OCI-LY7 (cell line): ENCODE results near the gene PDZRN3. TPM values are rescaled to one million over a fixed set of nuclear protein-coding genes. Genes with fewer than 3 reads are reported as not detected.

Source experiments
- BruUV-seq: library from RNA; stranded (reverse); fragments of 400-500 nt; replicated peaks from 2 replicates; lab custom pipeline; 2021; lab: Mats Ljungman, UMichigan
- CTCF ChIA-PET: fragments of 300-600 bp; sonication (Branson Sonifier 250); formaldehyde crosslinking; loops from one replicate; lab custom pipeline; 2022; ENCODE audit warnings: antibody characterized with exemption; ENCODE audit not compliant: unreplicated experiment; lab: Charles Lee
- POLR2A ChIA-PET: fragments of 300-600 bp; sonication (Branson Sonifier 250); formaldehyde crosslinking; loops from one replicate; lab custom pipeline; 2022; ENCODE audit warnings: antibody characterized with exemption; lab: Charles Lee
- DNase-seq: peaks from one replicate; pipeline ENCODE4 v3.0.0-alpha.2; 2015; ENCODE audit warnings: low spot score
- H2AFZ ChIP-seq: fragments of 200-600 bp; sonication (generic), shearing (Covaris generic); 2 replicates; pipeline ENCODE4 v1.6.1; 2014; ENCODE audit warnings: mild to moderate bottlenecking, antibody characterized with exemption, low read length, moderate library complexity
- H3K27ac ChIP-seq: fragments of 200-600 bp; sonication (generic); 2 replicates; pipeline ENCODE4 v1.5.1; 2014; ENCODE audit warnings: mixed run types, low read depth, mild to moderate bottlenecking, moderate library complexity, low read length, inconsistent platforms; ENCODE audit not compliant: poor library complexity, severe bottlenecking
- H3K36me3 ChIP-seq: fragments of 200-600 bp; sonication (generic); 2 replicates; pipeline ENCODE4 v1.6.1; 2014; ENCODE audit warnings: mild to moderate bottlenecking, antibody characterized with exemption, low read length, moderate library complexity, mixed read lengths; ENCODE audit not compliant: insufficient read depth
- H3K4me1 ChIP-seq: fragments of 200-600 bp; sonication (generic); 2 replicates; pipeline ENCODE4 v1.5.1; 2014; ENCODE audit warnings: mild to moderate bottlenecking, low read length; ENCODE audit not compliant: insufficient read depth, poor library complexity, severe bottlenecking
- H3K4me2 ChIP-seq: fragments of 200-600 bp; sonication (generic); 2 replicates; pipeline ENCODE4 v1.6.1; 2014; ENCODE audit warnings: mild to moderate bottlenecking, low read length
- H3K4me3 ChIP-seq: fragments of 200-600 bp; sonication (generic); 2 replicates; pipeline ENCODE4 v1.5.1; 2014; ENCODE audit warnings: mild to moderate bottlenecking, low read depth, low read length; ENCODE audit not compliant: poor library complexity, severe bottlenecking
- H3K79me2 ChIP-seq: fragments of 200-600 bp; sonication (generic); 2 replicates; pipeline ENCODE4 v1.6.1; 2016; ENCODE audit warnings: low read depth, mild to moderate bottlenecking, low read length, moderate library complexity, mixed read lengths; ENCODE audit not compliant: insufficient read depth
- H3K9me2 ChIP-seq: fragments of 200-600 bp; sonication (generic); 2 replicates; pipeline ENCODE4 v1.6.1; 2016; ENCODE audit warnings: mild to moderate bottlenecking, low read length, mixed read lengths; ENCODE audit not compliant: insufficient read depth
- H3K9me3 ChIP-seq: fragments of 200-600 bp; sonication (generic); 2 replicates; pipeline ENCODE4 v1.6.1; 2014; ENCODE audit warnings: mild to moderate bottlenecking, mixed run types, low read length, mixed read lengths
- H4K20me1 ChIP-seq: fragments of 200-600 bp; sonication (generic); 2 replicates; pipeline ENCODE4 v1.6.1; 2014; ENCODE audit warnings: mild to moderate bottlenecking, antibody characterized with exemption, low read length, moderate library complexity, mixed read lengths; ENCODE audit not compliant: insufficient read depth
- CTCF ChIP-seq: fragments of 200-600 bp; sonication (generic); conservative IDR thresholded peaks from 2 replicates; pipeline ENCODE4 v1.5.1; 2014; ENCODE audit warnings: mild to moderate bottlenecking, antibody characterized with exemption, low read length, moderate library complexity, mixed read lengths
- EZH2phosphoT487 ChIP-seq: fragments of 200-600 bp; sonication (generic); IDR thresholded peaks from 2 replicates; pipeline ENCODE4 v1.6.1; 2018; ENCODE audit warnings: low read depth, borderline replicate concordance, mild to moderate bottlenecking, mixed run types, antibody characterized with exemption, low read length, moderate library complexity, mixed read lengths
- intact Hi-C: fragments of 100-400 bp; cut with micrococcal nuclease; formaldehyde crosslinking; loops from one replicate; pipeline ENCODE4 v1.10.0; 2022; ENCODE audit not compliant: unreplicated experiment
- total RNA-seq, 2 experiments: library from RNA; depleted of rRNA in 1 of 2; stranded (reverse); fragments of >200 nt in 1 of 2; shearing (Covaris generic) in 1 of 2; gene quantifications; 2 replicates each; pipeline ENCODE4 v1.2.3, GENCODE V29; 2014 to 2022

PDZRN3 gene
- total RNA-seq, 2 experiments from 2014 or later: 0.95 TPM; not detected in 1

DNA sequence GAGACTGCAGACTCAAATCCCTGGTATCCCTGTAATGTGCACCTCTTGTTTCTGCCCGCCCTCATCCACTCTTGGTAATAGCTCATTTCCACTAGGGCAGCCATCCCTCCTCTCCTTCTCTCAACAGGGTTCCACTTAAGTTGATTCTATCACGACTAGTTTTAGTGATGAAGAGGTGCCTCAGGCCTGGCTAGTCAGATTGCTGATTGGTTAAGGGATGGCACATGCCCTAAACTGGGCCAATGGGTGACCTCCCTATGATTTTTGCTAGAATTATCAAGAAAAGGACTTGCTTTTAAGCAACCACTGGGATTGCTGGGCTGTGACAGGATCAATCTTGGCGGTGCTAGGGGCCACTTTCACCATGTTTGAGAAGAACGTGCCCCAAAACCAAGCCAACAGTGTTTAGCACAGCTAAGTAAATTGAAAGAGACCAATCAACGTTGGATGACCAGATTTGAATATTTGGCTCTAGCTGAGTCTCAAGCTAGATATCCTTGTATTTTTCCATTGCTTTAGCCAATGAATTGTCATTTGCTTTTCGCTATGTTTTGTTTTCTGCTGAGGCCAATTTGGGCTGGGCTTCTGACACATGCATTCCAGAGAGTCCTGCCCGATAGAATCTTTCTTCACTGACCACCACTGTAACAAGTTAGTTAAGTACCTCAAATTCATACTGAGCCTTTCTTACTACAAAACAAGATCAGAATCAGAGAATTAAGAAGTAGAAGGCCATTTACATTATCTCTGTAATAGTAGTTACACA, 131.0 kb downstream of the PDZRN3 start:
- H3K27ac ChIP-seq: no peak overlapping the region
- H3K9me2 ChIP-seq: no peaks in the 10 kb centered on the region
- no peaks in the 10 kb centered on the region for H3K9me3 ChIP-seq
- intact Hi-C loops: no loop called here
- no peaks in the 10 kb centered on the region for H3K4me1 ChIP-seq
- H3K79me2 ChIP-seq: no peaks in the 10 kb centered on the region
- no peaks in the 10 kb centered on the region for H3K36me3 ChIP-seq
- H3K4me2 ChIP-seq: no peak overlapping the region
- ChIA-PET CTCF (no interaction called here), POLR2A (interaction anchor here (0.6 to 2.2 kb wide), 4 partner anchors 8 to 173 kb away, joined by 3 to 15 read pairs (median 3); no protein-coding TSS in a partner anchor)
- no peak overlapping the region for H2AFZ ChIP-seq
- BruUV-seq: no TSS peak
- no peaks in the 10 kb centered on the region for H4K20me1 ChIP-seq
- TF ChIP-seq EZH2phosphoT487 (no peak), CTCF (no peak)
- H3K4me3 ChIP-seq: no peak overlapping the region
- no peak for DNase-seq

GRCh38 chr3:73492186-73492585, 132.6 kb downstream of the PDZRN3 start:
- Histone ChIP-seq H3K4me1 (no peaks in the 10 kb centered on the region), H3K9me2 (no peaks in the 10 kb centered on the region)
- CTCF ChIA-PET: no interaction called here

More at GRCh38 chr3:73492186-73492585, 132.6 kb downstream of the PDZRN3 start:
- TF ChIP-seq EZH2phosphoT487 (no peak), CTCF (no peak)
- Histone ChIP-seq H2AFZ (no peak overlapping the region), H3K27ac (no peak overlapping the region), H3K79me2 (no peaks in the 10 kb centered on the region), H4K20me1 (no peaks in the 10 kb centered on the region), H3K36me3 (no peaks in the 10 kb centered on the region), H3K4me3 (no peak overlapping the region), H3K9me3 (no peaks in the 10 kb centered on the region), H3K4me2 (no peak overlapping the region)
- intact Hi-C loops: no loop called here
- POLR2A ChIA-PET: no interaction called here
- no peak for DNase-seq
- BruUV-seq: no TSS peak
